Measurements from ENCODE around the gene OSER1. TPM values are rescaled to one million over a fixed set of nuclear protein-coding genes. Genes with fewer than 3 reads are reported as not detected.
A peak's percentile ranks its signal among the peaks of the same experiment; 100 is the strongest.

The OSER1 gene
- total RNA-seq, 1 experiment from 2014 or later: 35.7 TPM

DNA sequence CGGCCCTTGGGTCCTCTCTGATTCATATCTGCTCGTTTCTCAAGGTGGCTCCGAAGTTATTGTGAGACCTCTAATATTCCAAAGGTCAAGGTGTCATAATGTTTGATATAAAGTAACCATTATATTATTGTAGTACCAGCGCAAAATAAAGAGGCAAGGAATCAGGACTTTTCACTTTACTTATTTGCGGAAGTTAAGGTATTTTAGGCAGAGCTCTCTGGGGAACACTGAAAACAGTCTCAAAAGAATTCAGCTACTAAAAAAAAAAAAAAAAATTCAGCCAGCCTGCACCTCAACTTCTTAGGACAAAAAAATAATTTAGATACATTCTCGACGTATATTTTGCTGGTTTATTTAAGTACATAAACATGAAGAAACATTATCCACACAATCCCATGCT lies 2.4 kb downstream of the OSER1 start:
- no peak overlapping the region for H3K4me2 ChIP-seq (ENCODE audit: insufficient read depth, insufficient read length, low read length)
- H2AK5ac ChIP-seq (ENCODE audit: insufficient read length, low read length): no peak overlapping the region
- H3K56ac ChIP-seq (ENCODE audit: insufficient read length, low read depth, low read length): no peak overlapping the region
- no peak for TF ChIP-seq CTCF (conservative IDR thresholded peaks at IDR 0.05)
- no peak overlapping the region for H3T11ph ChIP-seq (ENCODE audit: low read length)
- H3K4me1 Mint-ChIP-seq: peaks cover 25 to 35% of the 10 kb centered on the region in 2 experiments
- no peak overlapping the region for H4K5ac ChIP-seq (ENCODE audit: insufficient read length, low read depth, low read length)
- WGBS (ENCODE audit: extremely low coverage, insufficient read length, low lambda C conversion rate): no CpG with 5 or more reads among the region's 7 CpGs
- no peak for DNase-seq
- H3K9me3 ChIP-seq (ENCODE audit: control insufficient read depth, low read depth, low read length): no peaks in the 10 kb centered on the region
- H3K27me3 ChIP-seq (ENCODE audit: insufficient read depth, low read length): no peaks in the 10 kb centered on the region
- H4K91ac ChIP-seq (ENCODE audit: insufficient read length, low read depth, low read length): no peak overlapping the region
- no peak overlapping the region for H3K23ac ChIP-seq (ENCODE audit: insufficient read length, low read depth, low read length)
- H3K79me2 ChIP-seq (ENCODE audit: insufficient read depth, low read length): peaks cover 21% of the 10 kb centered on the region
- H3K79me1 ChIP-seq (ENCODE audit: insufficient read depth, low read depth, low read length, poor library complexity, severe bottlenecking): peaks cover 3% of the 10 kb centered on the region
- peaks cover 15% of the 10 kb centered on the region for H3K23me2 ChIP-seq (ENCODE audit: insufficient read length, low read depth, low read length, poor library complexity, severe bottlenecking)
- peak overlapping the region; percentile 98 to 100 for H3K4me3 Mint-ChIP-seq
- H3K27ac Mint-ChIP-seq: peak overlapping the region in 2 of 3 experiments; percentile 31 to 71; a peak in 2 of 7 replicates
- no peaks in the 10 kb centered on the region for H3K27me3 Mint-ChIP-seq (ENCODE audit: low read depth)
- no peak overlapping the region for H2AFZ ChIP-seq (ENCODE audit: low read length)
- H2BK20ac ChIP-seq (ENCODE audit: low read depth, low read length, poor library complexity, severe bottlenecking): no peak overlapping the region
- no peaks in the 10 kb centered on the region for H4K20me1 ChIP-seq (ENCODE audit: control insufficient read depth, insufficient read depth, insufficient read length)
- H3K27ac ChIP-seq (ENCODE audit: insufficient read length, low read depth, low read length): no peak overlapping the region
- H3K4ac ChIP-seq (ENCODE audit: low read depth, low read length): no peak overlapping the region
- no peak overlapping the region for H3K14ac ChIP-seq (ENCODE audit: insufficient read depth, low read length)
- no peak overlapping the region for H3K18ac ChIP-seq (ENCODE audit: insufficient read length, low read depth, low read length)
- peaks cover 3% of the 10 kb centered on the region; the same call in 1 of the 2 replicates for H3K4me1 ChIP-seq (ENCODE audit: insufficient read depth, low read length)
- no peak overlapping the region for H2BK5ac ChIP-seq (ENCODE audit: insufficient read length, low read length)
- H3K36me3 Mint-ChIP-seq (ENCODE audit: insufficient read depth in 1 of 3, low read depth in 3 of 3): peaks cover 11 to 29% (median 25%) of the 10 kb centered on the region in 3 experiments
- H2BK15ac ChIP-seq (ENCODE audit: low read depth, low read length): no peak overlapping the region
- no peak overlapping the region for H4K8ac ChIP-seq (replicated peaks; ENCODE audit: insufficient read length, low read depth, low read length)
- H3K9ac ChIP-seq (ENCODE audit: extremely low read depth, insufficient read length, low read length): no peak overlapping the region
- no peak overlapping the region for H2BK120ac ChIP-seq (ENCODE audit: low read depth, low read length, poor library complexity, severe bottlenecking)
- H2BK12ac ChIP-seq (ENCODE audit: insufficient read length, low read depth, low read length): no peak overlapping the region
- H3K9me3 Mint-ChIP-seq: peaks cover 0 to 2% of the 10 kb centered on the region in 2 experiments; a peak in 2 of 5 replicates
